ENCODE measurements around the gene TCF7L2. TPM values are rescaled to one million over a fixed set of nuclear protein-coding genes. Genes with fewer than 3 reads are reported as not detected.

The TCF7L2 gene
- total RNA-seq, 1 experiment from 2014 or later: 45.2 TPM

DNA sequence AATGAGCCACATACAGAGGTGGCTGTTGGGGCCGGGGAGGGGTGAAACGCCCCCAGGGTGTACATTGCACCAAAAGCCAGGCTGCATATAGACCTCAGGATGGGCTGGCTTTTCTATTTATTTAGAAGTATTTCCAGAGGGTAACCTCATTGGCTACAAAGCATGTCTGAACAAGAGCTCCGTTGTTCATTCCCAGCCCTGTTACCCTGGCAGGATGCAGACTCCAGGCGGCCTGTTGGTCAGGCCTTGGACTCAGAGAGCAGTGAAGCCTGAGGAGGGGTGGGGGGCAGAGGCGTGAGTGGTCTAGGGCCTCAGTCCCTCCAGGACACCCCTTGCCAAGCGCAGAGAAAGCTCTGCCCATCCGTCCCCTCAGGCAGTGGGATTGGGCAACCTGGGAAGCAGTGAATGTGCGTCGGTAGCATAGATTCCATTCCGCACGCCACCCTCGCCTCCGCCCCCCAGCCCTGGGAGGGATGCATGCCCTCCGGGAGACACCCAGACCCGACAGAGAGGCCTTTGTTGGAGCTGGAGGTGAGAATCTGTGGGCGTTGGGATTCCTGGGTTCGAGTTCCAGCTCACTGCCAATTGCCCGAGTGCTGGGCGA, 41.9 kb downstream of the TCF7L2 start:
- Histone ChIP-seq H3K36me3 (ENCODE audit: control insufficient read depth, insufficient read depth, low read length) (no peaks in the 10 kb centered on the region), H3K4me1 (ENCODE audit: control insufficient read depth, insufficient read depth, low read length) (peaks cover 54% of the 10 kb centered on the region), H3K27me3 (ENCODE audit: control insufficient read depth, insufficient read depth, low read length) (no peaks in the 10 kb centered on the region), H3K4me3 (ENCODE audit: low read depth in 2 of 2, low read length in 2 of 2) (no peak overlapping the region), H3K9me3 (ENCODE audit: control insufficient read depth, insufficient read depth, low read depth, low read length) (no peaks in the 10 kb centered on the region), H3K27ac (ENCODE audit: low read length) (peak overlapping the region; percentile 59; the same call in 1 of the 2 replicates)
- POLR2A ChIA-PET: no interaction called here
- BruUV-seq (replicated peaks): no TSS peak
- in situ Hi-C loops (cut with HindIII; ENCODE audit: low pct_unique_long_range_greater_than_20kb, low sequenced_read_pairs): no loop called here
- intact Hi-C loops (cut with micrococcal nuclease; ENCODE audit: unreplicated experiment): no loop called here
- CTCF ChIA-PET: interaction anchor here (0.6 kb wide), 1 partner anchor 13 kb away, joined by 3 read pairs; no protein-coding TSS in a partner anchor
- ATAC-seq (peak; percentile 30; the same call in 1 of the 2 replicates), DNase-seq (ENCODE audit: low read depth, low spot score) (no peak)
- TF ChIP-seq, protein P1, sequence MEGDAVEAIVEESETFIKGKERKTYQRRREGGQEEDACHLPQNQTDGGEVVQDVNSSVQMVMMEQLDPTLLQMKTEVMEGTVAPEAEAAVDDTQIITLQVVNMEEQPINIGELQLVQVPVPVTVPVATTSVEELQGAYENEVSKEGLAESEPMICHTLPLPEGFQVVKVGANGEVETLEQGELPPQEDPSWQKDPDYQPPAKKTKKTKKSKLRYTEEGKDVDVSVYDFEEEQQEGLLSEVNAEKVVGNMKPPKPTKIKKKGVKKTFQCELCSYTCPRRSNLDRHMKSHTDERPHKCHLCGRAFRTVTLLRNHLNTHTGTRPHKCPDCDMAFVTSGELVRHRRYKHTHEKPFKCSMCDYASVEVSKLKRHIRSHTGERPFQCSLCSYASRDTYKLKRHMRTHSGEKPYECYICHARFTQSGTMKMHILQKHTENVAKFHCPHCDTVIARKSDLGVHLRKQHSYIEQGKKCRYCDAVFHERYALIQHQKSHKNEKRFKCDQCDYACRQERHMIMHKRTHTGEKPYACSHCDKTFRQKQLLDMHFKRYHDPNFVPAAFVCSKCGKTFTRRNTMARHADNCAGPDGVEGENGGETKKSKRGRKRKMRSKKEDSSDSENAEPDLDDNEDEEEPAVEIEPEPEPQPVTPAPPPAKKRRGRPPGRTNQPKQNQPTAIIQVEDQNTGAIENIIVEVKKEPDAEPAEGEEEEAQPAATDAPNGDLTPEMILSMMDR (IDR thresholded peaks at IDR 0.05): no peak
- TF ChIP-seq POLR2AphosphoS5 (IDR thresholded peaks at IDR 0.05; ENCODE audit: low read depth, low read length) (no peak), TCF7L2 (IDR thresholded peaks at IDR 0.05; ENCODE audit: low read depth, low read length) (no peak), SIN3A (IDR thresholded peaks at IDR 0.05; ENCODE audit: borderline replicate concordance, insufficient read depth, low read depth, low read length) (no peak)
- TF ChIP-seq, protein P2, sequence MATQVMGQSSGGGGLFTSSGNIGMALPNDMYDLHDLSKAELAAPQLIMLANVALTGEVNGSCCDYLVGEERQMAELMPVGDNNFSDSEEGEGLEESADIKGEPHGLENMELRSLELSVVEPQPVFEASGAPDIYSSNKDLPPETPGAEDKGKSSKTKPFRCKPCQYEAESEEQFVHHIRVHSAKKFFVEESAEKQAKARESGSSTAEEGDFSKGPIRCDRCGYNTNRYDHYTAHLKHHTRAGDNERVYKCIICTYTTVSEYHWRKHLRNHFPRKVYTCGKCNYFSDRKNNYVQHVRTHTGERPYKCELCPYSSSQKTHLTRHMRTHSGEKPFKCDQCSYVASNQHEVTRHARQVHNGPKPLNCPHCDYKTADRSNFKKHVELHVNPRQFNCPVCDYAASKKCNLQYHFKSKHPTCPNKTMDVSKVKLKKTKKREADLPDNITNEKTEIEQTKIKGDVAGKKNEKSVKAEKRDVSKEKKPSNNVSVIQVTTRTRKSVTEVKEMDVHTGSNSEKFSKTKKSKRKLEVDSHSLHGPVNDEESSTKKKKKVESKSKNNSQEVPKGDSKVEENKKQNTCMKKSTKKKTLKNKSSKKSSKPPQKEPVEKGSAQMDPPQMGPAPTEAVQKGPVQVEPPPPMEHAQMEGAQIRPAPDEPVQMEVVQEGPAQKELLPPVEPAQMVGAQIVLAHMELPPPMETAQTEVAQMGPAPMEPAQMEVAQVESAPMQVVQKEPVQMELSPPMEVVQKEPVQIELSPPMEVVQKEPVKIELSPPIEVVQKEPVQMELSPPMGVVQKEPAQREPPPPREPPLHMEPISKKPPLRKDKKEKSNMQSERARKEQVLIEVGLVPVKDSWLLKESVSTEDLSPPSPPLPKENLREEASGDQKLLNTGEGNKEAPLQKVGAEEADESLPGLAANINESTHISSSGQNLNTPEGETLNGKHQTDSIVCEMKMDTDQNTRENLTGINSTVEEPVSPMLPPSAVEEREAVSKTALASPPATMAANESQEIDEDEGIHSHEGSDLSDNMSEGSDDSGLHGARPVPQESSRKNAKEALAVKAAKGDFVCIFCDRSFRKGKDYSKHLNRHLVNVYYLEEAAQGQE (IDR thresholded peaks at IDR 0.05; ENCODE audit: insufficient read depth in 1 of 2, low read depth in 2 of 2, low read length in 1 of 2): no peak

DNA sequence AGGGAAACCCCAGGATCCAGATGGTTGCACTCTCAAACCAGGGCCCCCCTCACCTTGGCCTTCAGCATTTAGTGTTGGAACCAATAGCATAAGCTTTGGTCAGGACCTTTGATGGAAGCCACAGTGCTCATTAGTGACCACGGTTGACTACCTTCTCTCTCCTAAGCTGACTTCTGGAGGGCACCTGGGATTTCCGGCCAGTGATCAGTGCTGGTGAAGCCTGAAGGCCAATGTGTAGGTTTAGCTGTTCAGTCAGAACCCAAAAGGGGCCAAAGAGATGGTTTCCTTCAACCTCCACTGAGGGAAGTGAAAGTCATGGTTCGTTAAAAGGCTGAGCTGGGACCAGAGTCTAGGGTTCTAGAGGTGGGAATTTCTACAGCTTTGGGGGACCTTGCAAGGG, 46.4 kb downstream of the TCF7L2 start:
- DNase-seq (ENCODE audit: low read depth, low spot score): no peak
- ChIA-PET POLR2A (no interaction called here), CTCF (no interaction called here)
- no TSS peak for BruUV-seq (replicated peaks)
- Histone ChIP-seq H3K4me3 (ENCODE audit: low read depth in 2 of 2, low read length in 2 of 2) (no peak overlapping the region), H3K4me1 (ENCODE audit: control insufficient read depth, insufficient read depth, low read length) (peaks cover 68% of the 10 kb centered on the region), H3K27me3 (ENCODE audit: control insufficient read depth, insufficient read depth, low read length) (no peaks in the 10 kb centered on the region), H3K36me3 (ENCODE audit: control insufficient read depth, insufficient read depth, low read length) (no peaks in the 10 kb centered on the region), H3K27ac (ENCODE audit: low read length) (peak overlapping the region; percentile 3; the same call in 1 of the 2 replicates), H3K9me3 (ENCODE audit: control insufficient read depth, insufficient read depth, low read depth, low read length) (no peaks in the 10 kb centered on the region)
- no peak for ATAC-seq
- intact Hi-C loops (cut with micrococcal nuclease; ENCODE audit: unreplicated experiment) (no loop called here), in situ Hi-C loops (cut with HindIII; ENCODE audit: low pct_unique_long_range_greater_than_20kb, low sequenced_read_pairs) (no loop called here)
- TF ChIP-seq TCF7L2 (IDR thresholded peaks at IDR 0.05; ENCODE audit: low read depth, low read length): no peak
- TF ChIP-seq, protein P2 (IDR thresholded peaks at IDR 0.05; ENCODE audit: insufficient read depth in 1 of 2, low read depth in 2 of 2, low read length in 1 of 2): no peak
- no peak for TF ChIP-seq POLR2AphosphoS5 (IDR thresholded peaks at IDR 0.05; ENCODE audit: low read depth, low read length)
- TF ChIP-seq, protein P1 (IDR thresholded peaks at IDR 0.05): no peak
- no peak for TF ChIP-seq SIN3A (IDR thresholded peaks at IDR 0.05; ENCODE audit: borderline replicate concordance, insufficient read depth, low read depth, low read length)
